Nephron (organoid): Measurements from ENCODE around the gene DCST2.

Experiments used
- H3K27ac Mint-ChIP-seq, 3 experiments: 2 replicates each; pipeline ENCODE4 v1.8.0; 2020; ENCODE audit warnings: mixed read lengths in 3 of 3, mild to moderate bottlenecking in 2 of 3, moderate library complexity in 1 of 3
- H3K27me3 Mint-ChIP-seq: 2 replicates; pipeline ENCODE4 v1.8.0; 2021; ENCODE audit warnings: low read depth, mild to moderate bottlenecking, moderate library complexity, mixed read lengths
- H3K36me3 Mint-ChIP-seq: 2 replicates; pipeline ENCODE4 v1.8.0; 2020; ENCODE audit warnings: low read depth, mixed read lengths
- H3K4me1 Mint-ChIP-seq: 2 replicates; pipeline ENCODE4 v1.8.0; 2020; ENCODE audit warnings: mixed read lengths
- H3K4me3 Mint-ChIP-seq, 3 experiments: 2 replicates each; pipeline ENCODE4 v1.8.0; 2020; ENCODE audit warnings: mild to moderate bottlenecking in 3 of 3, mixed read lengths in 3 of 3, moderate library complexity in 2 of 3
- H3K9me3 Mint-ChIP-seq: 2 replicates; pipeline ENCODE4 v1.8.0; 2020; ENCODE audit warnings: mixed read lengths
- TF ChIP-seq, protein P1 (sequence below), 3 experiments: fragments of 200-600 bp; sonication (generic); IDR thresholded peaks; one replicate each; pipeline ENCODE4 v1.5.0; 2021; ENCODE audit warnings: antibody characterized with exemption in 3 of 3; ENCODE audit not compliant: unreplicated experiment in 3 of 3

DCST2 gene

GRCh38 chr1:154994269-154994587 lies 39.4 kb downstream of the DCST2 start:
- H3K27ac Mint-ChIP-seq: no peak overlapping the region
- H3K36me3 Mint-ChIP-seq: peaks cover 4% of the 10 kb centered on the region
- peaks cover 16% of the 10 kb centered on the region for H3K4me1 Mint-ChIP-seq
- no peaks in the 10 kb centered on the region for H3K9me3 Mint-ChIP-seq
- H3K4me3 Mint-ChIP-seq: no peak overlapping the region
- TF ChIP-seq, protein P1, sequence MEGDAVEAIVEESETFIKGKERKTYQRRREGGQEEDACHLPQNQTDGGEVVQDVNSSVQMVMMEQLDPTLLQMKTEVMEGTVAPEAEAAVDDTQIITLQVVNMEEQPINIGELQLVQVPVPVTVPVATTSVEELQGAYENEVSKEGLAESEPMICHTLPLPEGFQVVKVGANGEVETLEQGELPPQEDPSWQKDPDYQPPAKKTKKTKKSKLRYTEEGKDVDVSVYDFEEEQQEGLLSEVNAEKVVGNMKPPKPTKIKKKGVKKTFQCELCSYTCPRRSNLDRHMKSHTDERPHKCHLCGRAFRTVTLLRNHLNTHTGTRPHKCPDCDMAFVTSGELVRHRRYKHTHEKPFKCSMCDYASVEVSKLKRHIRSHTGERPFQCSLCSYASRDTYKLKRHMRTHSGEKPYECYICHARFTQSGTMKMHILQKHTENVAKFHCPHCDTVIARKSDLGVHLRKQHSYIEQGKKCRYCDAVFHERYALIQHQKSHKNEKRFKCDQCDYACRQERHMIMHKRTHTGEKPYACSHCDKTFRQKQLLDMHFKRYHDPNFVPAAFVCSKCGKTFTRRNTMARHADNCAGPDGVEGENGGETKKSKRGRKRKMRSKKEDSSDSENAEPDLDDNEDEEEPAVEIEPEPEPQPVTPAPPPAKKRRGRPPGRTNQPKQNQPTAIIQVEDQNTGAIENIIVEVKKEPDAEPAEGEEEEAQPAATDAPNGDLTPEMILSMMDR (IDR thresholded peaks at IDR 0.05; ENCODE audit: unreplicated experiment in 3 of 3): no peak
- no peaks in the 10 kb centered on the region for H3K27me3 Mint-ChIP-seq

DNA sequence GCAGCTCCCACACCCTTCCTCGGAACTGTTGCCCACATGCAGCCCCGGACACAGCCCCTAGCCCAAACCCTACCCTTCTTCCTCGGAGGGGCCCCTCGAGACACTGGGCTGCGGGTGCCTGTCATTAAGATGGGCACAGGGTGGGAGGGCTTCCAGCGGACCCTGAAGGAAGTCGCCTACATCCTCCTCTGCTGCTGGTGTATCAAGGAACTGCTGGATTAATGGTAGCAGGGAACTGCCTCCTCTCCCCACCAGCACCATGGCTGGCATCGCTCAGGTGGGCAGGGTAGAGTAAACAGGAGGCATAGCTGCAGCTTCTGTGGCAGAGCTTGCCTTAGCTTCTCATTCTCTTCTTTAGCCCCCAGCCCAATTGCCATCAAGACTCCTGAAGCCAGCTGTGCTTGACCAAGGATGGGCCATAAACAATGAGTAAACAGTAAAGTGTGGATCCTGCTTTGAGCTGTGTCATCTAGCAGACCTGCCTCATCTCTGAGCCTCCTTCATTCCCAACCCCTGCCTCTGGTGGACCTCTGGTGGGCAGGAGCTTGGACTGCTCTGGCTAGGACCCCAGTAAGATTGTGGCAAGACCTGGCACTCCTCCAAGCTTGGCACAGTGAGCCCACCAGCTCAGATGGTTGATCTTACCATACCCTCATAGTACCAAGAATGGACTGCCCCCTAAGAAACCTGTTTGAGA lies 39.9 kb downstream of the DCST2 start, which contains the start of gene LENEP:
Gene LENEP, plus strand, starts transcription at position 15 of the 697 bp plus-strand sequence. Its CDS starts 22 bp downstream, at position 37.
- Mint-ChIP-seq H3K4me1 (peaks cover 15% of the 10 kb centered on the region), H3K4me3 (no peak within 1 kb of the TSS), H3K36me3 (peaks cover 9% of the 10 kb centered on the region), H3K27me3 (no peaks in the 10 kb centered on the region), H3K9me3 (no peaks in the 10 kb centered on the region), H3K27ac (no peak within 1 kb of the TSS)
- TF ChIP-seq, protein P1 (IDR thresholded peaks at IDR 0.05; ENCODE audit: unreplicated experiment in 3 of 3): no peak

DNA sequence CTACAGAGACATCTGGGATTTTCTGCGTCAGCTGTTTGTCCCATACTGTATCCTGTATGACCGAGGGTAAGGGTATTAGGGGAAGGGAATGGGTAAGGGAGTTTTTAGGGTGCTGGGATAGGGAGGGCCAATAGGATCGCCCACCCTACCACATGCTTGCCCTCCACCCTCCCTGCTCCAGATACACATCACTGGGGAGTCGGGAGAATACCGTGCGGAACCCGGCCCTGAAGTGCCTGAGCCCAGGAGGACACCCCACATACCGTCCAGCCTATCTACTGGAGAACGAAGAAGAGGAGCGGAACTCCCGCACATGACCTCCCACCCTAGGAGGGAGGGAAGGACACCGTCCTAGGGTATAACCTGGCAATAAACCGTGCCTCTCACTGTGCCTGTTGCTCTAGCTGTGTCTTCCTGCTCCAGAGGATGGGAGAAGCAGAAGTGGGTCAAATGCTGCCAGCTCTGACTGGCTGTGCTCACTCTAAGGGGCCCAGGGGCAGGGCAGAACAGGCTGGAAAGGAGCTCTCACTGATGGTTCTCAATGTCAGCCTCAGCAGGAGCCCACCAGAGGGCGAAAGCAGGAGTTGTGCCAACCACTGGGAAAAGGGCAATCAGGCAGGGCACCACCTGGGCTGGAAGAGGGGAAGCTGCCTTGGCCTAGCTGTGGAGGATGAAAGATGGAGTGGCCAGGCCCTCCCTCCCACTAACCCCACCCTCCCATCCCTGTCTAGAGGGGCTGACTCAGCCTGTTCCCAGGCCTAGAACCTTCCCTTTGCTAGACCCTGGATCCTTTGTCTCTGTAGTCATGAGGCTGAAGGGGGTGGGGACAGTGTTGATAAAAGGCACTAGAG lies 40.6 kb downstream of the DCST2 start:
- H3K27ac Mint-ChIP-seq: no peak overlapping the region
- no peaks in the 10 kb centered on the region for H3K9me3 Mint-ChIP-seq
- H3K4me3 Mint-ChIP-seq: no peak overlapping the region
- peaks cover 15% of the 10 kb centered on the region for H3K4me1 Mint-ChIP-seq
- TF ChIP-seq, protein P1 (IDR thresholded peaks at IDR 0.05; ENCODE audit: unreplicated experiment in 3 of 3): no peak
- H3K36me3 Mint-ChIP-seq: peaks cover 15% of the 10 kb centered on the region
- H3K27me3 Mint-ChIP-seq: no peaks in the 10 kb centered on the region

DNA sequence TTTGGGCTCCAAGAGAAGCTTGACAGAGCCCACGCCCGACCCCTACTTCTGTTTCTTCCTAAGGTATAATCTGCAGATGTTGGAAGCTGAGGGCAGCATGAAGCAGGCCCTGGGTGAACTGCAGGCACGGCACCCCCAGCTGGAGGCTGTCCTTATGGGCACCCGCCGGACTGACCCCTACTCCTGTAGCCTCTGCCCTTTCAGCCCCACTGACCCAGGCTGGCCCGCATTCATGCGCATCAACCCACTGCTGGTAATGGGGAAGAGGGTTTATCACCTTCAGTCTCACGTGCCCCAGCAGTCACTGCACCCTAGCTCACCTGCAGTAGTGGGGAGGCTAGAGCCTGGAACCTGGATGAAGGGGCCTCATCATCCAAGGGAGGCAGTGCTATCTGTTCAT lies 43.3 kb downstream of the DCST2 start:
- H3K27ac Mint-ChIP-seq: no peak overlapping the region
- TF ChIP-seq, protein P1 (IDR thresholded peaks at IDR 0.05; ENCODE audit: unreplicated experiment in 3 of 3): no peak
- H3K9me3 Mint-ChIP-seq: no peaks in the 10 kb centered on the region
- no peaks in the 10 kb centered on the region for H3K27me3 Mint-ChIP-seq
- no peak overlapping the region for H3K4me3 Mint-ChIP-seq
- peaks cover 4% of the 10 kb centered on the region for H3K4me1 Mint-ChIP-seq
- H3K36me3 Mint-ChIP-seq: peaks cover 17% of the 10 kb centered on the region

GRCh38 chr1:154989195-154989860 lies 44.3 kb downstream of the DCST2 start:
- no peaks in the 10 kb centered on the region for H3K27me3 Mint-ChIP-seq
- TF ChIP-seq, protein P1 (IDR thresholded peaks at IDR 0.05; ENCODE audit: unreplicated experiment in 3 of 3): no peak
- peaks cover 17% of the 10 kb centered on the region for H3K36me3 Mint-ChIP-seq
- no peaks in the 10 kb centered on the region for H3K9me3 Mint-ChIP-seq
- H3K27ac Mint-ChIP-seq: no peak overlapping the region
- H3K4me3 Mint-ChIP-seq: no peak overlapping the region
- H3K4me1 Mint-ChIP-seq: peaks cover 4% of the 10 kb centered on the region
